ENCODE measurements around the gene CYTL1.

GRCh38 chr4:5052204-5052702 is 33.0 kb upstream of the CYTL1 start:
- no peak for TF ChIP-seq POLR2A (IDR thresholded peaks at IDR 0.05)
- no peak for TF ChIP-seq CTCF (IDR thresholded peaks at IDR 0.05)

Data from adrenal gland (tissue), 5 donors.